Measurements from ENCODE around the gene SPTB. TPM values are rescaled to one million over a fixed set of nuclear protein-coding genes. Genes with fewer than 3 reads are reported as not detected.
A peak's percentile ranks its signal among the peaks of the same experiment; 100 is the strongest.

Gene SPTB
- total and polyA plus RNA-seq, 7 experiments from 2014 or later: 0.05 to 0.12 (median 0.05) TPM; not detected in 4

DNA sequence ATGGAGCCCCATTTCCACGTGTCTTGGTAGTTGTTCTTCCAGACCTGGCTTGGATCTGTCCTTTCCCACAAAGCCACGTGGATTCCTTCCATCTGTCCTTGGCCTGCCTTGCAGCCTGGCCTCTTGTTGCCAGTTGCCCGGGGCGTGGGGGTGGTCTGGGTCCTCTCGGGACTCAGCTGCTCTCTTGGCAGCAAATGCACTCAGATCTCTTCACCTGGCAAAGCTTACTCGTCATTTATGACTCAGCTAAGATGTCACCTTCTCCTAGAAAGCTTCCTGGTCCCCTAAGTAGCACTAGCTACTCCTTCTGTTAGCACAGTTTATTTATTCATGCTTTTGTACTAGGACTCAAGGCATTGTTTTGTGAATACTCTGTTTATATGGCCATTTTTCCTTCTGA lies 161.8 kb downstream of the SPTB start:
- ChIA-PET POLR2A (no interaction called here), CTCF (no interaction called here)
- Mint-ChIP-seq H3K4me1 (peaks cover 13 to 78% (median 29%) of the 10 kb centered on the region in 7 donors), H3K9me3 (peaks cover 0 to 23% (median 18%) of the 10 kb centered on the region in 11 donors), H3K27ac (no peak overlapping the region), H3K36me3 (peaks cover 11 to 53% (median 14%) of the 10 kb centered on the region in 5 donors), H3K27me3 (peaks cover 0 to 12% (median 8%) of the 10 kb centered on the region in 5 donors), H3K4me3 (peak overlapping the region in 1 of 10 donors; percentile 33)
- Histone ChIP-seq H3K27ac (ENCODE audit: low read depth, low read length) (no peak overlapping the region), H3K4me3 (ENCODE audit: low read length) (no peak overlapping the region), H3K36me3 (ENCODE audit: control insufficient read depth in 2 of 3, insufficient read depth in 3 of 3, low read length in 3 of 3) (no peaks in the 10 kb centered on the region), H3K4me1 (ENCODE audit: control insufficient read depth in 2 of 2, insufficient read depth in 2 of 2, low read length in 2 of 2) (peaks cover 7 to 55% of the 10 kb centered on the region in 2 donors), H3K9me3 (ENCODE audit: control insufficient read depth in 2 of 3, low read length in 3 of 3) (no peaks in the 10 kb centered on the region), H3K27me3 (ENCODE audit: control insufficient read depth in 2 of 2, insufficient read depth in 2 of 2, low read length in 2 of 2) (no peaks in the 10 kb centered on the region)
- DNase-seq: no peak
- intact Hi-C loops (cut with micrococcal nuclease): no loop called here
- ATAC-seq: no peak

DNA sequence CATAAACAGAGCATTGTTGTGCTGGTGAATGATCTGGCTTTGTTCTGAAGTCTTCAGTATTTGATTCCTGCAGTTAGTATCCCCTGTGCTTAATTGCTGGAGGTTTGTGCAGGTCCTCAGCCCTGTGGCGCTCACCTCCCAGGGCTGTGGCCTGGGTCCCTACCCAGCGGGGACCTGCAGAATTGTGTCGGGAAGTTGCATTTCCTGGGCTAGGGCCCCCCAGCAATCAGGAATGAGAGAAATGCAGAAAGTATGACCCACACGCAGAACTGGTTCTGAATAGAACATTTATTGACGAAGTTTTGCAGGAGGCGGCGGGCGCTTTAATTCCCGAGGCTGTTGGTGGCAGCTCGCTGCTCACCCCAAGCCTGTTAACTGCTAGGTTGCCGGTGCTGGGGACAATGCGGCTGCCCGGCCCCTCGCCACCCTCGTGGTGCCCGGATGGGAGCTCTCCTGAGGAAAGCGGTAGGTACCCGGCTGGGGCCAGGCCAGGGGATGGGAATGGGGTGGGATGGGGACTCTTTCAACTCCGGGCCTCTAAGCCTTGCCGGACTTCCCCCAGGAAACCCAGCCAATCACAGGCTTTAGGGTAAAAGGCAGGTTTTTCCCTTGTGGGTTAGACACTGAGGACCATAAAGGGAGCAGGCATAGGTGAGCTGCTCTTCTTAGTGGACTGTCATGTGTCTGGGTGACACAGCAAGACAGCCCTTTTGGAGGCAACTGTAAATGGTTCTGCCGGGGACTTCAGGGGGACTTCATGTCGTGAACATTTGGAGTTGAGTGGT lies 163.9 kb downstream of the SPTB start:
- H3K4me1 ChIP-seq (ENCODE audit: control insufficient read depth in 2 of 2, insufficient read depth in 2 of 2, low read length in 2 of 2): peaks cover 0 to 39% of the 10 kb centered on the region in 2 donors
- Mint-ChIP-seq H3K27ac (no peak overlapping the region), H3K4me1 (peaks cover 0 to 66% (median 16%) of the 10 kb centered on the region in 7 donors), H3K36me3 (peaks cover 14 to 61% (median 15%) of the 10 kb centered on the region in 5 donors), H3K9me3 (peaks cover 3 to 28% (median 22%) of the 10 kb centered on the region in 11 donors), H3K4me3 (no peak overlapping the region), H3K27me3 (peaks cover 0 to 26% (median 13%) of the 10 kb centered on the region in 5 donors)
- H3K27me3 ChIP-seq (ENCODE audit: control insufficient read depth in 2 of 2, insufficient read depth in 2 of 2, low read length in 2 of 2): no peaks in the 10 kb centered on the region
- H3K4me3 ChIP-seq (ENCODE audit: low read length): no peak overlapping the region
- ChIA-PET CTCF (no interaction called here), POLR2A (no interaction called here)
- ATAC-seq: no peak
- intact Hi-C loops (cut with micrococcal nuclease): no loop called here
- H3K9me3 ChIP-seq (ENCODE audit: control insufficient read depth in 2 of 3, low read length in 3 of 3): no peaks in the 10 kb centered on the region
- no peaks in the 10 kb centered on the region for H3K36me3 ChIP-seq (ENCODE audit: control insufficient read depth in 2 of 3, insufficient read depth in 3 of 3, low read length in 3 of 3)
- no peak for DNase-seq
- H3K27ac ChIP-seq (ENCODE audit: low read depth, low read length): no peak overlapping the region

- no peaks in the 10 kb centered on the region for H3K36me3 ChIP-seq (ENCODE audit: control insufficient read depth in 2 of 3, insufficient read depth in 3 of 3, low read length in 3 of 3)
- no peaks in the 10 kb centered on the region for H3K27me3 ChIP-seq (ENCODE audit: control insufficient read depth in 2 of 2, insufficient read depth in 2 of 2, low read length in 2 of 2)
- no peaks in the 10 kb centered on the region for H3K9me3 ChIP-seq (ENCODE audit: control insufficient read depth in 2 of 3, low read length in 3 of 3)
- Mint-ChIP-seq H3K36me3 (peaks cover 14 to 61% (median 15%) of the 10 kb centered on the region in 5 donors), H3K4me1 (peaks cover 0 to 63% (median 13%) of the 10 kb centered on the region in 7 donors), H3K4me3 (no peak overlapping the region), H3K27me3 (peaks cover 0 to 27% (median 13%) of the 10 kb centered on the region in 5 donors), H3K27ac (no peak overlapping the region), H3K9me3 (peaks cover 3 to 28% (median 22%) of the 10 kb centered on the region in 11 donors)
- H3K4me1 ChIP-seq (ENCODE audit: control insufficient read depth in 2 of 2, insufficient read depth in 2 of 2, low read length in 2 of 2): peaks cover 0 to 36% of the 10 kb centered on the region in 2 donors
- ATAC-seq (no peak), DNase-seq (no peak)
- H3K27ac ChIP-seq (ENCODE audit: low read depth, low read length): no peak overlapping the region
- ChIA-PET CTCF (no interaction called here), POLR2A (no interaction called here)
- intact Hi-C loops (cut with micrococcal nuclease): no loop called here
- no peak overlapping the region for H3K4me3 ChIP-seq (ENCODE audit: low read length)
These were observed 164.5 kb downstream of the SPTB start for GRCh38 chr14:64715146-64715627.

DNA sequence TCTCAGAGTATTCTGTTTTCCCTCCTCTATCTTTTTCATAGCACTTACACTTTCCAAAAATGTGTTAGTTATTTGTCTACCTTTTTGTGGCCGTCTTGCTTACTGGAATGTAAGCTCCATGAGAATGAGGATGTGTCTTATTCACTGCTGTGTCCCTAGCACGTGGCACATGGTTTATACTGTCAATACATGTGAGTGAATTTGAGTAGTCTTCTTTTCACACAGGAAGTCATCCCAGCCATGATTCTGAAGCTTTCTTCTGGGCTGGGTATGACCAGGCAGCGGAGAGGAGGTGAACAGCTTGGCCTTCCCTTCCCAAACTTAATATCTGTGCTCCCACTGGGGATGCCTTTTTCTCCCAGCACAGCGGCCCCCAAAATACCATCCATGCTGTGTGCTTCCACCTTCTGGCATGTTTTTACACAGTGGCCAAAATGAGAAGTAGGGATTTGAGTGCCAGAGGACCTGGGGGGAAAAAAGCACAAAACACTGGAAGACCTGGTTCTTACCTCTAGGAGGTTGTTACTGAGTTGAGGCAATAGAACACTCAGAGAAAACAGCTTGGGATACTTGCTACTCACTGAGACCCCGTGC lies 165.2 kb downstream of the SPTB start:
- peak; percentile 27 for ATAC-seq
- H3K4me1 Mint-ChIP-seq: peaks cover 0 to 64% (median 9%) of the 10 kb centered on the region in 7 donors
- H3K27me3 ChIP-seq (ENCODE audit: control insufficient read depth in 2 of 2, insufficient read depth in 2 of 2, low read length in 2 of 2): no peaks in the 10 kb centered on the region
- ChIA-PET POLR2A (no interaction called here), CTCF (no interaction called here)
- DNase-seq: no peak
- H3K4me3 ChIP-seq (ENCODE audit: low read length): no peak overlapping the region
- H3K9me3 Mint-ChIP-seq: peaks cover 3 to 28% (median 22%) of the 10 kb centered on the region in 11 donors
- peaks cover 0 to 36% of the 10 kb centered on the region in 2 donors for H3K4me1 ChIP-seq (ENCODE audit: control insufficient read depth in 2 of 2, insufficient read depth in 2 of 2, low read length in 2 of 2)
- H3K36me3 Mint-ChIP-seq: peaks cover 14 to 62% (median 15%) of the 10 kb centered on the region in 5 donors
- intact Hi-C loops (cut with micrococcal nuclease): no loop called here
- H3K4me3 Mint-ChIP-seq: no peak overlapping the region
- no peaks in the 10 kb centered on the region for H3K9me3 ChIP-seq (ENCODE audit: control insufficient read depth in 2 of 3, low read length in 3 of 3)
- peaks cover 0 to 30% (median 13%) of the 10 kb centered on the region in 5 donors for H3K27me3 Mint-ChIP-seq
- H3K27ac ChIP-seq (ENCODE audit: low read depth, low read length): no peak overlapping the region
- H3K27ac Mint-ChIP-seq: no peak overlapping the region
- no peaks in the 10 kb centered on the region for H3K36me3 ChIP-seq (ENCODE audit: control insufficient read depth in 2 of 3, insufficient read depth in 3 of 3, low read length in 3 of 3)

DNA sequence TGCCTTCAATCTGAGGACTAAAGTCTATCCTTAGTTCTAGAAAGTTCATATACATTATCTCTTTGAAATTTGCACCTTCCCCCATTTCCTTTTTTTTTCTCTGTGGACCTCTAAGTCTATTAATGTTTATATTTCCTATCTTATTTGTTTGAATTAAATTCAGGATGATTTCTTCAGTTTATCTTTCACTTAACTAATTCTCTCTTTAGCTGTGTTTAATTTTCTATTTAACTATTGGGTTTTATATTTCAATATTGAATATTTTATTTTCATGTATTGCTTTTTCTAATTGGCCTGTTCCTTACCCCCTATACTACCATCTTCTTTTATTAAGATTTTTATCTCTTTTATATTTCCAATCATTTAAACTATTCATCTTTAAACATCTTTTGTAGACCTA lies 166.0 kb downstream of the SPTB start:
- Histone ChIP-seq H3K4me3 (ENCODE audit: low read length) (no peak overlapping the region), H3K27ac (ENCODE audit: low read depth, low read length) (no peak overlapping the region), H3K36me3 (ENCODE audit: control insufficient read depth in 2 of 3, insufficient read depth in 3 of 3, low read length in 3 of 3) (no peaks in the 10 kb centered on the region), H3K4me1 (ENCODE audit: control insufficient read depth in 2 of 2, insufficient read depth in 2 of 2, low read length in 2 of 2) (peaks cover 7 to 44% of the 10 kb centered on the region in 2 donors), H3K27me3 (ENCODE audit: control insufficient read depth in 2 of 2, insufficient read depth in 2 of 2, low read length in 2 of 2) (no peaks in the 10 kb centered on the region), H3K9me3 (ENCODE audit: control insufficient read depth in 2 of 3, low read length in 3 of 3) (no peaks in the 10 kb centered on the region)
- Mint-ChIP-seq H3K27ac (no peak overlapping the region), H3K4me3 (no peak overlapping the region), H3K9me3 (peaks cover 3 to 28% (median 22%) of the 10 kb centered on the region in 11 donors), H3K4me1 (peaks cover 6 to 68% (median 18%) of the 10 kb centered on the region in 7 donors), H3K27me3 (peaks cover 0 to 30% (median 21%) of the 10 kb centered on the region in 5 donors), H3K36me3 (peaks cover 14 to 66% (median 15%) of the 10 kb centered on the region in 5 donors)
- ChIA-PET POLR2A (no interaction called here), CTCF (no interaction called here)
- DNase-seq (no peak), ATAC-seq (no peak)
- intact Hi-C loops (cut with micrococcal nuclease): no loop called here

- POLR2A ChIA-PET: no interaction called here
- H3K4me1 ChIP-seq (ENCODE audit: control insufficient read depth in 2 of 2, insufficient read depth in 2 of 2, low read length in 2 of 2): peaks cover 13 to 55% of the 10 kb centered on the region in 2 donors
These were observed 168.7 kb downstream of the SPTB start for GRCh38 chr14:64711039-64711438.

More at GRCh38 chr14:64711039-64711438, 168.7 kb downstream of the SPTB start:
- H3K27ac Mint-ChIP-seq: no peak overlapping the region
- peaks cover 3 to 28% (median 22%) of the 10 kb centered on the region in 11 donors for H3K9me3 Mint-ChIP-seq
- no peak overlapping the region for H3K4me3 Mint-ChIP-seq
- peaks cover 22 to 68% (median 27%) of the 10 kb centered on the region in 7 donors for H3K4me1 Mint-ChIP-seq
- ATAC-seq: no peak
- CTCF ChIA-PET: no interaction called here
- H3K36me3 ChIP-seq (ENCODE audit: control insufficient read depth in 2 of 3, insufficient read depth in 3 of 3, low read length in 3 of 3): no peaks in the 10 kb centered on the region
- H3K27ac ChIP-seq (ENCODE audit: low read depth, low read length): no peak overlapping the region
- H3K27me3 ChIP-seq (ENCODE audit: control insufficient read depth in 2 of 2, insufficient read depth in 2 of 2, low read length in 2 of 2): no peaks in the 10 kb centered on the region
- no peak overlapping the region for H3K4me3 ChIP-seq (ENCODE audit: low read length)
- H3K36me3 Mint-ChIP-seq: peaks cover 14 to 48% (median 15%) of the 10 kb centered on the region in 5 donors
- no peaks in the 10 kb centered on the region for H3K9me3 ChIP-seq (ENCODE audit: control insufficient read depth in 2 of 3, low read length in 3 of 3)
- H3K27me3 Mint-ChIP-seq: peaks cover 0 to 40% (median 33%) of the 10 kb centered on the region in 5 donors
- no peak for DNase-seq
- intact Hi-C loops (cut with micrococcal nuclease): no loop called here
